ENCODE results near the gene NEURL4.
A peak's percentile ranks its signal among the peaks of the same experiment; 100 is the strongest.
"Not testable (repeated sequence)": the region's sequence is repeated elsewhere in the genome, so short reads cannot be mapped to it uniquely, and the experiment has no call there.

The NEURL4 gene

GRCh38 chr17:7328840-7329373, at the start of gene NEURL4:
Gene NEURL4 (minus strand): TSS chr17:7329335. CDS start chr17:7329312, 23 bp downstream.
- peak; percentile 19 for DNase-seq

GRCh38 chr17:7374353-7374752, 45.2 kb upstream of the NEURL4 start:
- no peak for DNase-seq

GRCh38 chr17:7370853-7371252, 41.7 kb upstream of the NEURL4 start:
- no peak for DNase-seq

- no peak for DNase-seq
Observed at GRCh38 chr17:7369825-7370224, 40.7 kb upstream of the NEURL4 start.

DNA sequence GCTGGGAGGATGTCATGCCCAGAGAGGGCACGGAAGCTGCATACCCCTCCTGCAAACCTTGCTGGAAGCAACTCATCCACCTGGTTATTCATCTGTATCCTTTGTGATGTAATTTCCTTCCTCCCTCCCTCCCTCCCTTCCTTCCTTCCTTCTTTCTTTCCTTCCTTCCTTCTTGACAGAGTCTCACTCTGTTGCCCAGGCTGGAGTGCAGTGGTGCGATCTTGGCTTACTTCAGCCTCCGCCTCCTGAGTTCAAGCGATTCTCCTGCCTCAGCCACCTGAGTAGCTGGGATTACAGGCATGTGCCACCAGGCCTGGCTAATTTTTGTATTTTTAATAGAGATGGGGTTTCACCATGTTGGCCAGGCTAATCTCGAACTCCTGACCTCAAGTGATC, 39.5 kb upstream of the NEURL4 start:
- not testable (repeated sequence) for DNase-seq

GRCh38 chr17:7367918-7368598, 38.9 kb upstream of the NEURL4 start:
- DNase-seq = no peak

GRCh38 chr17:7367083-7367482, 37.9 kb upstream of the NEURL4 start:
- no peak for DNase-seq

DNA sequence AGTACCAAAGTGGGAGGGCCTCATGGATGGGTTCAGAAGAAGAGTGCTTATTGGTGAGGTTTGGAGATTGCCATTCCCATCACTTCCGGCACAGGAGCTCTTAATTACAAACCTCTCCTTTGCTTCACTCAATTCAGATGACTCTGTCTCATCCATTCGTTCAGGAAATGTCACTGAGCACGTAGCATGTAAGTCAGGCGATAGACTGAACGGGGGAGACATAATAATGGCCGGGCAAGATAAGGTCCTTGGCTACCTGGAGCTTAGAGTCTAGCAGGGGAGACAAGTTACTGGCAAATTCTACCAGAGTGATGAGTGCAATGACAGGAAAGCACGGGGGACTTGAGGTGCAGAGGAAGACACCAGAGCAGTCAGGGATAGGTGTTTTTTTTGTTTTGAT, 36.8 kb upstream of the NEURL4 start:
- DNase-seq = not testable (repeated sequence)

DNA sequence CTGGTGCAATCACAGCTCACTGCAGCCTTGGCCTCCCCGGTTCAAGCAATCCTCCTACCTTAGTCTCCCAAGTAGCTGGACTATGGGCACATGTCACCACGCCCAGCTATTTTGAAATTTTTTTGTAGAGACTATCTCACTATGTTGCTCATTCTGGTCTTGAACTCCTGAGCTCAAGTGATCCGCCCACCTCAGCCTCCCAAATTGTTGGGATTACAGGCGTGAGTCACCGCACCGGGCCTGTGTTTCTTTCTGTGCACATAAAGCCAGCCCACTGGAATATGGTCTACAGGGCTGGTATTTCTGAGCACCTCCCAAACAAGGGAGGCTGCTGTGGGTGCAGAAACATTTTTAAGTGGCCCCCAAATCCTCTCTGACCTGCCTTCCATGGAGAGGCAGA, 34.2 kb upstream of the NEURL4 start:
- no peak for DNase-seq

DNA sequence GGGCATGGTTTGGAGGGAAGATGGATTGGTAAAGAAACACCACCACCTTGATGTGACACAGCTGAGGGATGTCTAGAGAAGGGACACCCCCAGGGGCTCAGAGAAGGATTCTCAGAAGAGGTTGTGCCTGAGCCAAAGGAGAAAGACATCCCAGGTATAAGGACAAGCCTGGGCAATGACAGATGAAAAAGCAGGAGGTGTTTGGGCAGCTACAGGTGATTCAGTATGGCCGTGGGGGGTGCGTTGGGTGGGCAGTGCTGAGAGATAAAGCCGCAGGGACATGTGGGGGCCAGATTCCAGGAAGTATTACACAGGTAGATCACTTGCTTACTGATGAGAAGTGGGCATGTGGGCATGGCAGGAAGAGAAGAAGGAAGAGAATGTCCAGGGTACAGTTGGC, 32.8 kb upstream of the NEURL4 start:
- DNase-seq = no peak

DNA sequence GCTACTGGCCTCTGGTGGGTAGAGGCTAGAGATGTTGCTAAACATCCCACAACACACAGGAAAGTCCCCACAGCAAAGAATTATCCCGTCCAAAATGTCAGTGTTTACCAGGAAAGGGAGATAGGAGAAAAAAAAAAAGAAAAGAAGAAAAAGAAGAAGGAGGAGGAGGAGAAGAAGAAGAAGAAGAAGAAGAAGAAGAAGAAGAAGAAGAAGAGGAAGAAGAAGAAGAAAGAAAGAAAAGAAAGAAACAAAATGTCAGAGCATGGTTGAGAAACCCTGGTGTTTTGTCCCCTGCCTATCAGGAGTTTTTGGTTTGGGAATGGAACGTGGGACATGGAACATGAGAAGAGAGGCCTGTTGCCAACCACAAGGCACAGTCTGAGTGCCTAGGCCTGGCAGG, 28.2 kb upstream of the NEURL4 start:
- no peak for DNase-seq

GRCh38 chr17:7356756-7357155, 27.6 kb upstream of the NEURL4 start:
- DNase-seq = no peak

- peak; percentile 80 for DNase-seq
Observed at GRCh38 chr17:7356072-7356549, 27.0 kb upstream of the NEURL4 start.

- DNase-seq = no peak
Observed at GRCh38 chr17:7355573-7355972, 26.4 kb upstream of the NEURL4 start.

DNA sequence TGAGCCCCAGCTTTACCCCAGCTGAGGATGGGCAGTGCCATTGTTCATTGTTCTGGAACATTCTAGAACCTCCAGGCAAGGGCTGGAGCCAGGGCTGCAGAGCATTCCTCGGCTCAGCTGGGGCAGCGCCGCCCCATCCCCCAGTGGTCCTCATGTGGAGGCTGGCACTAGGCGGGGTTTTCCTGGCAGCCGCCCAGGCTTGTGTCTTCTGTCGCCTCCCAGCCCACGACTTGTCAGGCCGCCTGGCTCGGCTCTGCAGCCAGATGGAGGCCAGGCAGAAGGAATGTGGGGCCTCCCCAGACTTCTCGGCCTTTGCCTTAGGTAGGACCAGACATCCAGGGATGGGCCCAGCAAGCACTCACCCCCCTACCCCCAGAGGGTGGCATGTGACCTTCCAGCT, 25.9 kb upstream of the NEURL4 start, which contains the start of gene TMEM95:
TSS of gene TMEM95 (plus strand) at position 104 of the 400 bp plus-strand sequence. CDS start at position 153, 49 bp downstream.
- DNase-seq = no peak

DNA sequence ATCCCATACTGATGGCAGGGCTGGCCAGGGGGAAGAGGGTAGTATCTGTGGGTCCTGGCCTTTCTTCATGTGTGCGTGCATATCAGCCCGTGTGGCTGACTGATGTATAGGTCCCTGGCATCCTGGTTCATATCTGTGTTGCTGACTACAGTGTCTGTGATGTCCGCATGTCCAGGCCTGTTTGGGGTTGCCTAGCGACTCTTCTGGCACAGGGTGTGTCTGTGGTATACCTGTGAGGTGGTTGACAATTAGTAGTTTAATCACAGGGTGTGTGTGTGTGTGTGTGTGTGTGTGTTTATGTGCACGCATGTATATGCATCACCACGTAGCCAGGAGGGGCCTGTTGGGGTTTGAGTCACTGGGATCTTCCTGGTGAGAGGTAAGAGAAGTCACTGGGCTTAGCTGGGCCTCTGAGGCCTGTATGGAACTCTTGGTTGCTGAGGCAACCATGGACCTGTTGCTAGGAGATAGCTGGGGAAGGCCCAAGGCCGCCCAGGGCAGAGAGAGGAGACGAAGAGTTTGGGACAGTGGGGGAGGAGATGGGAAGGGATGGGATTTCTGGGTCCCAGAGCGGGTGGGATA, 25.2 kb upstream of the NEURL4 start:
- no peak for DNase-seq

DNA sequence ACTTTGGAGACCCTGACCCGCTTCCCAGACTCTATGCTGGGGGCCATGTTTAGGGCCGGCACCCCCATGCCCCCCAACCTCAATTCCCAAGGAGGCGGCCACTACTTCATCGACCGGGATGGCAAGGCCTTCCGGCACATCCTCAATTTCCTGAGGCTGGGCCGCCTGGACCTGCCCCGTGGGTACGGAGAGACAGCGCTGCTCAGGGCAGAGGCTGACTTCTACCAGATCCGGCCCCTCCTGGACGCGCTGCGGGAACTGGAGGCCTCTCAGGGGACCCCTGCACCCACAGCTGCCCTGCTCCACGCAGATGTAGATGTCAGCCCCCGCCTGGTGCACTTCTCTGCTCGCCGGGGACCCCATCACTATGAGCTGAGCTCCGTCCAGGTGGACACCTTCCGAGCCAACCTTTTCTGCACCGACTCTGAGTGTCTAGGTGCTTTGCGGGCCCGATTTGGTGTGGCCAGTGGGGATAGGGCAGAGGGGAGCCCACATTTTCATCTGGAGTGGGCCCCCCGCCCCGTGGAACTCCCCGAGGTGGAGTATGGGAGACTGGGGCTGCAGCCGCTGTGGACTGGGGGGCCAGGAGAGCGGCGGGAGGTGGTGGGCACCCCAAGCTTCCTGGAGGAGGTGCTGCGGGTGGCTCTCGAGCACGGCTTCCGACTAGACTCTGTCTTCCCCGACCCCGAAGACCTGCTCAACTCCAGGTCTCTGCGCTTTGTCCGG, 23.9 kb upstream of the NEURL4 start:
- DNase-seq = no peak

DNA sequence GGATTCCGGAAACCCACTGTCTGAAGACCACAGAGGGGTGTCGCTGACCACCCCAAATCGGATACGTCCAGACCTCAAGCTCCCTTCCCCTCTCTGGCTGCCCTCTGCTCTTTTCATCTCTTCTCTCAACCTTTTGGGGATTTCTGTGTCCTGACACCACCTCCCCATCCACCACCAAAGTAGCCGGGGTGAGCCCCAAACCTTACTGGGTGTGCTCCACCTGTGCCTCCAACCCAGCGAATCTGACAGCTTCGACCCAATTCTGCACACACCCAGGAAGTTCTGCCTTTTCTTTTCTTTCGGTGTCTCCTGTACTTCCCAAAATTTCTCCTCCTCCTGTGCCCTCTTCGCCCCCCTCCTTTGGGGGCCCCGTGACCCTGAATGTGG, 23.4 kb upstream of the NEURL4 start:
- DNase-seq = no peak

- peak; percentile 91 for DNase-seq
Observed at GRCh38 chr17:7351665-7352502, 22.7 kb upstream of the NEURL4 start, which contains the start of gene KCTD11. Gene KCTD11 (plus strand): TSS chr17:7352162.

- no peak for DNase-seq
Observed at GRCh38 chr17:7348478-7349242, 19.5 kb upstream of the NEURL4 start.

DNA sequence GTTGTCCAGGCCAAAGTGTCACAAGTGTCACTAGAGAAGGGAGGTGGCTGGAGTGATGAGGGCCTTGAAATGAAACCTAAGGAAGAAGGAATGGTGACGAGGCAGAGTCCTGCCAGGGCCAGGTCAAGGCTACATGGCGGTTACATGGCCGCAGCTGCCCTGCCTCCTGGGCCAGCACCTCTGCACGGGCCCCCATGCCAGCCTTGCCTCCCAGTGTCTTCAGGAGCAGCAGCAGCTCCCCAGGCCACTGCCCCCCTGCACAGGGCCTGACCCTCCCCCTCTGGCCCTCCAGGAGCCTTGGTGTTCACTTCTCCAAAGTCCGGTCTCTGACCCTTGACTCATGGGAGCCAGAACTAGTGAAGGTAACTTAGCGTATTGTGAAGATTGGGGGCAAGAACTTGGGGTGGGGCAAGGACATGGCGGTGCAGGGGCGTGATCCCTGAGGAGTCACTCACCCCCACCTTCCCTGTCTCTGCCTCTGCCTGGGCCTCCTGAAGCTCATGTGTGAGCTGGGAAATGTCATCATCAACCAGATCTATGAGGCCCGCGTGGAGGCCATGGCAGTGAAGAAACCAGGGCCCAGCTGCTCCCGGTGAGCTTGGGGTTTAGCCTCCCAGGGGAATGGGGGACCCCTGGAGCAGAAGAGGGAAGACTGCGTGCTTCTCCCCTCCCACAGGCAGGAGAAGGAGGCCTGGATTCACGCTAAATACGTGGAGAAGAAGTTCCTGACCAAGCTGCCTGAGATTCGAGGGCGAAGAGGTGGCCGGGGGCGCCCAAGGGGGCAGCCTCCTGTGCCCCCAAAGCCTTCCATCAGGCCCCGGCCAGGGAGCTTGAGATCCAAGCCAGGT, 18.7 kb upstream of the NEURL4 start:
- no peak for DNase-seq
